ENCODE results near the gene FKBP6.

DNA sequence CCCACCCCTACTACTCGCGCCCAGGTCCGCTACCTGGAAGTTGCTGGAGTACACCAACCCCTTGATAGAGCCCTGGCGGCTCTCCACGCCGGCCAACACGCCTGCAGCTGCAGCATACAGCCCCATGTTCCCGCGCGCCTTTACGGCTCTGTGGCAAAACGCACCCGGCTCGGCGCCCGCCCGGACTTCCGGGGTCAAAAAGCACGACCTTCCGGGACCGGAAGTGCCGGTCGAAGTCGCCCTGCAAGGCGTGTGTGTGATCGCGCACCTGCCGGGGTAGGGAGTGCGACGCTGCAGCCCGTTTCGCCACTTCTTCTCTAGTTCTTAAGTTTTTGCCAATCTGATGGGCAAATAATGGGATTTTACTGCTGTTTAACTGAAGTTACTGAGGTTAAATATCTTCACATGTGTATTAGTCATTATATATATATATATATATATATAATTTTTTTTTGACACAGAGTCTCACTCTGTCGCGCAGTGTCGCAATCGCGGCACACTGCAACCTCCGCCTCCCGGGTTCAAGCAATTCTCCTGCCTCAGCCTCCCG is 19.2 kb upstream of the FKBP6 start, which contains the start of gene NSUN5:
- TF ChIP-seq EZH2 (IDR thresholded peaks at IDR 0.05; ENCODE audit: low read length, missing control alignments): no peak
- TF ChIP-seq, protein P1, sequence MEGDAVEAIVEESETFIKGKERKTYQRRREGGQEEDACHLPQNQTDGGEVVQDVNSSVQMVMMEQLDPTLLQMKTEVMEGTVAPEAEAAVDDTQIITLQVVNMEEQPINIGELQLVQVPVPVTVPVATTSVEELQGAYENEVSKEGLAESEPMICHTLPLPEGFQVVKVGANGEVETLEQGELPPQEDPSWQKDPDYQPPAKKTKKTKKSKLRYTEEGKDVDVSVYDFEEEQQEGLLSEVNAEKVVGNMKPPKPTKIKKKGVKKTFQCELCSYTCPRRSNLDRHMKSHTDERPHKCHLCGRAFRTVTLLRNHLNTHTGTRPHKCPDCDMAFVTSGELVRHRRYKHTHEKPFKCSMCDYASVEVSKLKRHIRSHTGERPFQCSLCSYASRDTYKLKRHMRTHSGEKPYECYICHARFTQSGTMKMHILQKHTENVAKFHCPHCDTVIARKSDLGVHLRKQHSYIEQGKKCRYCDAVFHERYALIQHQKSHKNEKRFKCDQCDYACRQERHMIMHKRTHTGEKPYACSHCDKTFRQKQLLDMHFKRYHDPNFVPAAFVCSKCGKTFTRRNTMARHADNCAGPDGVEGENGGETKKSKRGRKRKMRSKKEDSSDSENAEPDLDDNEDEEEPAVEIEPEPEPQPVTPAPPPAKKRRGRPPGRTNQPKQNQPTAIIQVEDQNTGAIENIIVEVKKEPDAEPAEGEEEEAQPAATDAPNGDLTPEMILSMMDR (conservative IDR thresholded peaks at IDR 0.05 in 1 of 2, IDR thresholded peaks at IDR 0.05 in 1 of 2; ENCODE audit: low read depth in 1 of 2, low read length in 2 of 2): no peak
